WTC11 (cell line): ENCODE results near the gene SLC6A18.

Experiments
- ESRRA ChIP-seq: sonication (generic); formaldehyde crosslinking; IDR thresholded peaks from 2 replicates; pipeline ENCODE4 v1.8.1; 2022; ENCODE audit warnings: mild to moderate bottlenecking, missing genetic modification reagents, borderline replicate concordance
- FOXJ3 ChIP-seq: sonication (generic); formaldehyde crosslinking; IDR thresholded peaks from 2 replicates; pipeline ENCODE4 v1.9.0; 2021; ENCODE audit warnings: missing genetic modification reagents, mild to moderate bottlenecking, borderline replicate concordance
- JUN ChIP-seq: sonication (generic); formaldehyde crosslinking; IDR thresholded peaks from 2 replicates; pipeline ENCODE4 v1.8.0; 2023; ENCODE audit warnings: mild to moderate bottlenecking, missing genetic modification reagents
- NFYB ChIP-seq: sonication (generic); formaldehyde crosslinking; conservative IDR thresholded peaks from 2 replicates; pipeline ENCODE4 v1.8.0; 2022; ENCODE audit warnings: low read depth, missing genetic modification reagents
- NR1H2 ChIP-seq: sonication (generic); formaldehyde crosslinking; IDR thresholded peaks from 2 replicates; pipeline ENCODE4 v1.9.0; 2021; ENCODE audit warnings: mild to moderate bottlenecking, moderate library complexity, missing genetic modification reagents
- SP1 ChIP-seq: sonication (generic); formaldehyde crosslinking; conservative IDR thresholded peaks from 2 replicates; pipeline ENCODE4 v1.8.1; 2022; ENCODE audit warnings: missing genetic modification reagents
- ZNF219 ChIP-seq: sonication (generic); formaldehyde crosslinking; IDR thresholded peaks from 2 replicates; pipeline ENCODE4 v1.8.0; 2023; ENCODE audit warnings: missing genetic modification reagents, mild to moderate bottlenecking, borderline replicate concordance
- ZNF232 ChIP-seq: sonication (generic); formaldehyde crosslinking; IDR thresholded peaks from 2 replicates; pipeline ENCODE4 v1.8.0; 2022; ENCODE audit warnings: mild to moderate bottlenecking, missing genetic modification reagents
- ZNF416 ChIP-seq: fragments of 250-450 bp; sonication (Bioruptor Pico); IDR thresholded peaks from 2 replicates; pipeline ENCODE4 v1.9.0; 2021; ENCODE audit warnings: mild to moderate bottlenecking, inconsistent platforms
- ZNF671 ChIP-seq: fragments of 250-450 bp; sonication (Bioruptor Pico); IDR thresholded peaks from 2 replicates; pipeline ENCODE4 v1.8.0; 2021; ENCODE audit warnings: mild to moderate bottlenecking
- TF ChIP-seq, protein P1 (sequence below): fragments of 200-600 bp; IDR thresholded peaks from 2 replicates; pipeline ENCODE4 v1.8.0; 2022; ENCODE audit warnings: antibody characterized with exemption
- TF ChIP-seq, protein P2 (sequence below): sonication (generic); formaldehyde crosslinking; IDR thresholded peaks from 2 replicates; pipeline ENCODE4 v1.8.0; 2022; ENCODE audit warnings: mild to moderate bottlenecking, missing genetic modification reagents
- TF ChIP-seq, protein P3 (sequence below): sonication (generic); formaldehyde crosslinking; IDR thresholded peaks from 2 replicates; pipeline ENCODE4 v1.8.1; 2022; ENCODE audit warnings: mild to moderate bottlenecking, moderate library complexity, missing genetic modification reagents
- TF ChIP-seq, protein P4 (sequence below): sonication (generic); formaldehyde crosslinking; IDR thresholded peaks from 2 replicates; pipeline ENCODE4 v1.8.0; 2022; ENCODE audit warnings: mild to moderate bottlenecking, missing genetic modification reagents

DNA sequence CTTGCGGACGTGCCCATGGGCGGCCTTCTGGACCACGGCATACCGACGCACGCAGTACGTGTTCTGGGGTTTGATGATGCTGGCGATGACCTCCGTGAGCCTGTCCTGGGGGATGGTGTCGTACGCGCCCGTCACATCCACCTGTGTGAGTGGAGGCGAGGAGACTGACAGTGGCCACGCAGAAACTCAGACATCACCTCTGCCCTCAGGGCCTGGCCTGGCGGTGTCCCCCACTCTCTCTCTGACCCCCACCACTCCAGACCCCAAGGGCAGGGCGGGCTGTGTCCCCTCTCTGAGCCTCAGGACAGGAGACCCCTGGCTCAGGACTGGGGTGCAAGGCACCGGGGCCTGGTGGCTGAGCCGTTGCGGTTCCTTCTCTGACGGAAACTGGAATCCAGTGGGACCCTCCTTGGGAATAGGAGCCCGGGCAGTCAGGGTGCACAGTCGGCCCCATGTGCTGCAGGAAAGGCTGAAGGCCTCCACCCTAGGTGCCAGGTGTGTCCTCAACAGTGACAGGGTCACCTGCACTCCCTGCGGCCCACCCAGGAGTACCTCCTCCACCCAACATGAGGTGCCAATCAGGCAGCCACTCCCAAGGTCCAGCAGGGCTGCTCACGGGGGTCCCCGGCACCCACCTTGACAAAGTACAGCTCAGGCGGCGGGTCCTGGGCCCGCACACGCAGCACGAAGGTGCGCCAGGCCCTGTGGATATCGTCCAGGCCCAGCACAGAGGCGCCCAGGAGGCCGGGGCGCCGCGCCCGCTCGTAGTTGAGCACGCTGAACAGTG lies 53.7 kb downstream of the SLC6A18 start:
- TF ChIP-seq, protein P1, sequence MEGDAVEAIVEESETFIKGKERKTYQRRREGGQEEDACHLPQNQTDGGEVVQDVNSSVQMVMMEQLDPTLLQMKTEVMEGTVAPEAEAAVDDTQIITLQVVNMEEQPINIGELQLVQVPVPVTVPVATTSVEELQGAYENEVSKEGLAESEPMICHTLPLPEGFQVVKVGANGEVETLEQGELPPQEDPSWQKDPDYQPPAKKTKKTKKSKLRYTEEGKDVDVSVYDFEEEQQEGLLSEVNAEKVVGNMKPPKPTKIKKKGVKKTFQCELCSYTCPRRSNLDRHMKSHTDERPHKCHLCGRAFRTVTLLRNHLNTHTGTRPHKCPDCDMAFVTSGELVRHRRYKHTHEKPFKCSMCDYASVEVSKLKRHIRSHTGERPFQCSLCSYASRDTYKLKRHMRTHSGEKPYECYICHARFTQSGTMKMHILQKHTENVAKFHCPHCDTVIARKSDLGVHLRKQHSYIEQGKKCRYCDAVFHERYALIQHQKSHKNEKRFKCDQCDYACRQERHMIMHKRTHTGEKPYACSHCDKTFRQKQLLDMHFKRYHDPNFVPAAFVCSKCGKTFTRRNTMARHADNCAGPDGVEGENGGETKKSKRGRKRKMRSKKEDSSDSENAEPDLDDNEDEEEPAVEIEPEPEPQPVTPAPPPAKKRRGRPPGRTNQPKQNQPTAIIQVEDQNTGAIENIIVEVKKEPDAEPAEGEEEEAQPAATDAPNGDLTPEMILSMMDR = no peak
- TF ChIP-seq FOXJ3 (CRISPR knock-in tag) (no peak), ZNF219 (no peak), ESRRA (CRISPR knock-in tag) (no peak), ZNF671 (CRISPR knock-in tag) (no peak), ZNF416 (CRISPR knock-in tag) (no peak), NFYB (CRISPR knock-in tag) (no peak), JUN (CRISPR knock-in tag) (no peak), NR1H2 (CRISPR knock-in tag) (no peak), SP1 (CRISPR knock-in tag) (no peak), ZNF232 (CRISPR knock-in tag) (no peak)
- TF ChIP-seq, protein P2, sequence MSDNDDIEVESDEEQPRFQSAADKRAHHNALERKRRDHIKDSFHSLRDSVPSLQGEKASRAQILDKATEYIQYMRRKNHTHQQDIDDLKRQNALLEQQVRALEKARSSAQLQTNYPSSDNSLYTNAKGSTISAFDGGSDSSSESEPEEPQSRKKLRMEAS (CRISPR knock-in tag) = no peak
- TF ChIP-seq, protein P3, sequence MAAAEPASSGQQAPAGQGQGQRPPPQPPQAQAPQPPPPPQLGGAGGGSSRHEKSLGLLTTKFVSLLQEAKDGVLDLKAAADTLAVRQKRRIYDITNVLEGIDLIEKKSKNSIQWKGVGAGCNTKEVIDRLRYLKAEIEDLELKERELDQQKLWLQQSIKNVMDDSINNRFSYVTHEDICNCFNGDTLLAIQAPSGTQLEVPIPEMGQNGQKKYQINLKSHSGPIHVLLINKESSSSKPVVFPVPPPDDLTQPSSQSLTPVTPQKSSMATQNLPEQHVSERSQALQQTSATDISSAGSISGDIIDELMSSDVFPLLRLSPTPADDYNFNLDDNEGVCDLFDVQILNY (CRISPR knock-in tag) = no peak
- TF ChIP-seq, protein P4, sequence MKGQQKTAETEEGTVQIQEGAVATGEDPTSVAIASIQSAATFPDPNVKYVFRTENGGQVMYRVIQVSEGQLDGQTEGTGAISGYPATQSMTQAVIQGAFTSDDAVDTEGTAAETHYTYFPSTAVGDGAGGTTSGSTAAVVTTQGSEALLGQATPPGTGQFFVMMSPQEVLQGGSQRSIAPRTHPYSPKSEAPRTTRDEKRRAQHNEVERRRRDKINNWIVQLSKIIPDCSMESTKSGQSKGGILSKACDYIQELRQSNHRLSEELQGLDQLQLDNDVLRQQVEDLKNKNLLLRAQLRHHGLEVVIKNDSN (CRISPR knock-in tag) = no peak
